ENCODE data around the gene ATP11C.

The ATP11C gene

GRCh38 chrX:139820358-139820984 lies 112.4 kb downstream of the ATP11C start:
- Mint-ChIP-seq H3K36me3 (peaks cover 22% of the 10 kb centered on the region), H3K9me3 (no peaks in the 10 kb centered on the region), H3K4me3 (no peak overlapping the region), H3K27ac (no peak overlapping the region), H3K27me3 (no peaks in the 10 kb centered on the region), H3K4me1 (peaks cover under 1% of the 10 kb centered on the region)
- no peak for ATAC-seq

GRCh38 chrX:139816204-139816603 lies 116.6 kb downstream of the ATP11C start:
- Mint-ChIP-seq H3K4me3 (no peak overlapping the region), H3K36me3 (peaks cover 40% of the 10 kb centered on the region), H3K4me1 (peaks cover 6% of the 10 kb centered on the region), H3K27ac (no peak overlapping the region), H3K27me3 (no peaks in the 10 kb centered on the region), H3K9me3 (no peaks in the 10 kb centered on the region)
- ATAC-seq = no peak

- H3K4me3 Mint-ChIP-seq = no peak overlapping the region
- peaks cover 6% of the 10 kb centered on the region for H3K4me1 Mint-ChIP-seq
- H3K9me3 Mint-ChIP-seq = no peaks in the 10 kb centered on the region
- H3K27ac Mint-ChIP-seq = no peak overlapping the region
- no peak for ATAC-seq
- H3K27me3 Mint-ChIP-seq = no peaks in the 10 kb centered on the region
- peaks cover 42% of the 10 kb centered on the region for H3K36me3 Mint-ChIP-seq
Measured at GRCh38 chrX:139815771-139816170, 117.1 kb downstream of the ATP11C start.

GRCh38 chrX:139811942-139812629 lies 120.8 kb downstream of the ATP11C start:
- peak overlapping the region; percentile 7 for H3K27ac Mint-ChIP-seq

GRCh38 chrX:139804482-139804881 lies 128.4 kb downstream of the ATP11C start:
- Mint-ChIP-seq H3K27ac (no peak overlapping the region), H3K4me1 (no peaks in the 10 kb centered on the region), H3K27me3 (no peaks in the 10 kb centered on the region), H3K36me3 (peaks cover 26% of the 10 kb centered on the region), H3K4me3 (no peak overlapping the region), H3K9me3 (no peaks in the 10 kb centered on the region)
- ATAC-seq = no peak

More at GRCh38 chrX:139811942-139812629, 120.8 kb downstream of the ATP11C start:
- H3K27me3 Mint-ChIP-seq = no peaks in the 10 kb centered on the region
- peaks cover 43% of the 10 kb centered on the region for H3K36me3 Mint-ChIP-seq
- no peaks in the 10 kb centered on the region for H3K9me3 Mint-ChIP-seq
- no peak overlapping the region for H3K4me3 Mint-ChIP-seq
- no peak for ATAC-seq
- peaks cover 6% of the 10 kb centered on the region for H3K4me1 Mint-ChIP-seq

GRCh38 chrX:139803224-139803623 lies 129.6 kb downstream of the ATP11C start:
- peaks cover 25% of the 10 kb centered on the region for H3K36me3 Mint-ChIP-seq
- no peak overlapping the region for H3K4me3 Mint-ChIP-seq
- ATAC-seq = no peak
- no peaks in the 10 kb centered on the region for H3K27me3 Mint-ChIP-seq
- H3K4me1 Mint-ChIP-seq = no peaks in the 10 kb centered on the region
- no peaks in the 10 kb centered on the region for H3K9me3 Mint-ChIP-seq
- H3K27ac Mint-ChIP-seq = no peak overlapping the region

GRCh38 chrX:139802048-139802447 lies 130.8 kb downstream of the ATP11C start:
- Mint-ChIP-seq H3K36me3 (peaks cover 20% of the 10 kb centered on the region), H3K4me3 (no peak overlapping the region), H3K27me3 (no peaks in the 10 kb centered on the region), H3K9me3 (no peaks in the 10 kb centered on the region), H3K4me1 (no peaks in the 10 kb centered on the region), H3K27ac (no peak overlapping the region)
- ATAC-seq = no peak

- H3K4me1 Mint-ChIP-seq = no peaks in the 10 kb centered on the region
- H3K36me3 Mint-ChIP-seq = peaks cover 18% of the 10 kb centered on the region
- no peak for ATAC-seq
- no peaks in the 10 kb centered on the region for H3K27me3 Mint-ChIP-seq
- H3K9me3 Mint-ChIP-seq = no peaks in the 10 kb centered on the region
- no peak overlapping the region for H3K4me3 Mint-ChIP-seq
- H3K27ac Mint-ChIP-seq = no peak overlapping the region
Measured at GRCh38 chrX:139801397-139801813, 131.4 kb downstream of the ATP11C start.

GRCh38 chrX:139798701-139799100 lies 134.2 kb downstream of the ATP11C start:
- Mint-ChIP-seq H3K36me3 (peaks cover 14% of the 10 kb centered on the region), H3K4me1 (peaks cover 7% of the 10 kb centered on the region), H3K27ac (no peak overlapping the region), H3K4me3 (no peak overlapping the region), H3K9me3 (no peaks in the 10 kb centered on the region), H3K27me3 (no peaks in the 10 kb centered on the region)
- ATAC-seq = no peak

GRCh38 chrX:139795196-139795595 lies 137.7 kb downstream of the ATP11C start:
- ATAC-seq = peak; percentile 82
- no peaks in the 10 kb centered on the region for H3K9me3 Mint-ChIP-seq
- H3K27me3 Mint-ChIP-seq = no peaks in the 10 kb centered on the region
- H3K36me3 Mint-ChIP-seq = peaks cover 12% of the 10 kb centered on the region
- peak overlapping the region; percentile 73 for H3K27ac Mint-ChIP-seq
- H3K4me1 Mint-ChIP-seq = peaks cover 7% of the 10 kb centered on the region
- peak overlapping the region; percentile 39 for H3K4me3 Mint-ChIP-seq

GRCh38 chrX:139787601-139788000 lies 145.3 kb downstream of the ATP11C start:
- H3K36me3 Mint-ChIP-seq = peaks cover 24% of the 10 kb centered on the region
- H3K4me3 Mint-ChIP-seq = no peak overlapping the region
- H3K27ac Mint-ChIP-seq = no peak overlapping the region
- ATAC-seq = no peak
- H3K27me3 Mint-ChIP-seq = no peaks in the 10 kb centered on the region
- H3K9me3 Mint-ChIP-seq = no peaks in the 10 kb centered on the region
- no peaks in the 10 kb centered on the region for H3K4me1 Mint-ChIP-seq

- no peak for ATAC-seq
- Mint-ChIP-seq H3K4me1 (no peaks in the 10 kb centered on the region), H3K9me3 (no peaks in the 10 kb centered on the region), H3K27ac (no peak overlapping the region), H3K36me3 (peaks cover 25% of the 10 kb centered on the region), H3K27me3 (no peaks in the 10 kb centered on the region), H3K4me3 (no peak overlapping the region)
Measured at GRCh38 chrX:139784807-139785206, 148.0 kb downstream of the ATP11C start.

GRCh38 chrX:139783959-139784358 lies 148.9 kb downstream of the ATP11C start:
- Mint-ChIP-seq H3K4me1 (no peaks in the 10 kb centered on the region), H3K4me3 (no peak overlapping the region), H3K36me3 (peaks cover 34% of the 10 kb centered on the region), H3K27me3 (no peaks in the 10 kb centered on the region), H3K27ac (no peak overlapping the region), H3K9me3 (no peaks in the 10 kb centered on the region)
- no peak for ATAC-seq

- Mint-ChIP-seq H3K27me3 (no peaks in the 10 kb centered on the region), H3K4me3 (no peak overlapping the region), H3K9me3 (no peaks in the 10 kb centered on the region), H3K27ac (no peak overlapping the region), H3K36me3 (peaks cover 40% of the 10 kb centered on the region), H3K4me1 (no peaks in the 10 kb centered on the region)
- ATAC-seq = no peak
Measured at GRCh38 chrX:139783030-139783429, 149.8 kb downstream of the ATP11C start.

GRCh38 chrX:139776599-139776998 lies 156.3 kb downstream of the ATP11C start:
- Mint-ChIP-seq H3K27ac (no peak overlapping the region), H3K9me3 (no peaks in the 10 kb centered on the region), H3K4me3 (no peak overlapping the region), H3K36me3 (peaks cover 71% of the 10 kb centered on the region), H3K27me3 (no peaks in the 10 kb centered on the region), H3K4me1 (no peaks in the 10 kb centered on the region)
- ATAC-seq = no peak

- ATAC-seq = no peak
- Mint-ChIP-seq H3K4me1 (no peaks in the 10 kb centered on the region), H3K9me3 (no peaks in the 10 kb centered on the region), H3K27ac (no peak overlapping the region), H3K27me3 (no peaks in the 10 kb centered on the region), H3K4me3 (no peak overlapping the region), H3K36me3 (peaks cover 46% of the 10 kb centered on the region)
Measured at GRCh38 chrX:139770366-139770765, 162.5 kb downstream of the ATP11C start.

All from stimulated activated memory B cell treated with anti-CD40 and anti-IgM and Interleukin-4, amounts not matched to agents 10 μg/mL and 1 μg/mL and 100 μg/mL, for 72 hours (primary cell).